ENCODE results near the gene MKI67. TPM values are rescaled to one million over a fixed set of nuclear protein-coding genes. Genes with fewer than 3 reads are reported as not detected.

The MKI67 gene
- total and polyA plus RNA-seq, 7 experiments from 2014 or later: 0.05 to 219 (median 0.20) TPM

- Mint-ChIP-seq H3K36me3 (peaks cover 23 to 57% (median 29%) of the 10 kb centered on the region in 5 donors), H3K27ac (no peak overlapping the region), H3K9me3 (no peaks in the 10 kb centered on the region), H3K27me3 (no peaks in the 10 kb centered on the region), H3K4me3 (no peak overlapping the region), H3K4me1 (peaks cover 0 to 13% (median 1%) of the 10 kb centered on the region in 7 donors)
- POLR2A ChIA-PET: no interaction called here
- CTCF ChIA-PET: interaction anchor here (1.4 to 19.9 kb wide), 2 partner anchors 43 to 62 kb away, joined by 3 to 217 read pairs; no protein-coding TSS in a partner anchor
- Histone ChIP-seq H3K4me1 (ENCODE audit: control insufficient read depth in 2 of 2, insufficient read depth in 2 of 2, low read length in 2 of 2) (no peaks in the 10 kb centered on the region), H3K27ac (ENCODE audit: low read depth, low read length) (no peak overlapping the region), H3K4me3 (ENCODE audit: low read length) (no peak overlapping the region), H3K9me3 (ENCODE audit: control insufficient read depth in 2 of 3, low read length in 3 of 3) (no peaks in the 10 kb centered on the region), H3K27me3 (ENCODE audit: control insufficient read depth in 2 of 2, insufficient read depth in 2 of 2, low read length in 2 of 2) (no peaks in the 10 kb centered on the region), H3K36me3 (ENCODE audit: control insufficient read depth in 2 of 3, insufficient read depth in 3 of 3, low read length in 3 of 3) (peaks cover 15 to 87% (median 16%) of the 10 kb centered on the region in 3 experiments)
- DNase-seq (peak in 1 of 9 donors; percentile 10), ATAC-seq (no peak)
- intact Hi-C loops (cut with micrococcal nuclease): loop anchor here in 1 of 2 donors (5.0 kb wide), 1 partner anchor 135 kb away; no protein-coding TSS in a partner anchor
Observed at GRCh38 chr10:128077155-128077875, 48.9 kb downstream of the MKI67 start.

- no peaks in the 10 kb centered on the region for H3K4me1 ChIP-seq (ENCODE audit: control insufficient read depth in 2 of 2, insufficient read depth in 2 of 2, low read length in 2 of 2)
- no peak overlapping the region for H3K27ac Mint-ChIP-seq
- no peak overlapping the region for H3K4me3 ChIP-seq (ENCODE audit: low read length)
- ChIA-PET POLR2A (no interaction called here), CTCF (interaction anchor here (1.0 to 19.9 kb wide), 2 partner anchors 40 to 138 kb away, joined by 3 to 217 read pairs; no protein-coding TSS in a partner anchor)
- no peak overlapping the region for H3K27ac ChIP-seq (ENCODE audit: low read depth, low read length)
- H3K36me3 ChIP-seq (ENCODE audit: control insufficient read depth in 2 of 3, insufficient read depth in 3 of 3, low read length in 3 of 3): peaks cover 19 to 91% (median 26%) of the 10 kb centered on the region in 3 experiments
- H3K27me3 ChIP-seq (ENCODE audit: control insufficient read depth in 2 of 2, insufficient read depth in 2 of 2, low read length in 2 of 2): no peaks in the 10 kb centered on the region
- H3K36me3 Mint-ChIP-seq: peaks cover 14 to 61% (median 32%) of the 10 kb centered on the region in 5 donors
- ATAC-seq: no peak
- DNase-seq: no peak
- peaks cover 0 to 16% (median 4%) of the 10 kb centered on the region in 7 donors for H3K4me1 Mint-ChIP-seq
- no peaks in the 10 kb centered on the region for H3K9me3 Mint-ChIP-seq
- no peak overlapping the region for H3K4me3 Mint-ChIP-seq
- H3K27me3 Mint-ChIP-seq: no peaks in the 10 kb centered on the region
- intact Hi-C loops (cut with micrococcal nuclease): no loop called here
- H3K9me3 ChIP-seq (ENCODE audit: control insufficient read depth in 2 of 3, low read length in 3 of 3): no peaks in the 10 kb centered on the region
Observed at GRCh38 chr10:128074589-128074988, 51.6 kb downstream of the MKI67 start.

GRCh38 chr10:128073890-128074289 is 52.3 kb downstream of the MKI67 start:
- Histone ChIP-seq H3K36me3 (ENCODE audit: control insufficient read depth in 2 of 3, insufficient read depth in 3 of 3, low read length in 3 of 3) (peaks cover 19 to 86% (median 27%) of the 10 kb centered on the region in 3 experiments), H3K27me3 (ENCODE audit: control insufficient read depth in 2 of 2, insufficient read depth in 2 of 2, low read length in 2 of 2) (no peaks in the 10 kb centered on the region), H3K4me1 (ENCODE audit: control insufficient read depth in 2 of 2, insufficient read depth in 2 of 2, low read length in 2 of 2) (no peaks in the 10 kb centered on the region), H3K9me3 (ENCODE audit: control insufficient read depth in 2 of 3, low read length in 3 of 3) (no peaks in the 10 kb centered on the region), H3K27ac (ENCODE audit: low read depth, low read length) (no peak overlapping the region), H3K4me3 (ENCODE audit: low read length) (no peak overlapping the region)
- peak overlapping the region in 1 of 9 donors; percentile 28 for H3K27ac Mint-ChIP-seq
- ATAC-seq: no peak
- ChIA-PET POLR2A (no interaction called here), CTCF (interaction anchor here (1.0 to 19.9 kb wide), 2 partner anchors 39 to 139 kb away, joined by 3 to 217 read pairs; no protein-coding TSS in a partner anchor)
- intact Hi-C loops (cut with micrococcal nuclease): no loop called here
- no peak overlapping the region for H3K4me3 Mint-ChIP-seq
- peaks cover 9 to 57% (median 30%) of the 10 kb centered on the region in 5 donors for H3K36me3 Mint-ChIP-seq
- no peak for DNase-seq
- no peaks in the 10 kb centered on the region for H3K27me3 Mint-ChIP-seq
- peaks cover 4 to 21% (median 6%) of the 10 kb centered on the region in 7 donors for H3K4me1 Mint-ChIP-seq
- H3K9me3 Mint-ChIP-seq: no peaks in the 10 kb centered on the region

GRCh38 chr10:128072941-128073645 is 53.1 kb downstream of the MKI67 start:
- CTCF ChIA-PET: interaction anchor here (1.8 to 19.9 kb wide), 2 partner anchors 38 to 167 kb away, joined by 5 to 217 read pairs; partner anchors contain the start of gene PTPRE
- Histone ChIP-seq H3K9me3 (ENCODE audit: control insufficient read depth in 2 of 3, low read length in 3 of 3) (no peaks in the 10 kb centered on the region), H3K4me3 (ENCODE audit: low read length) (no peak overlapping the region), H3K27me3 (ENCODE audit: control insufficient read depth in 2 of 2, insufficient read depth in 2 of 2, low read length in 2 of 2) (no peaks in the 10 kb centered on the region), H3K36me3 (ENCODE audit: control insufficient read depth in 2 of 3, insufficient read depth in 3 of 3, low read length in 3 of 3) (peaks cover 19 to 88% (median 34%) of the 10 kb centered on the region in 3 experiments), H3K27ac (ENCODE audit: low read depth, low read length) (no peak overlapping the region), H3K4me1 (ENCODE audit: control insufficient read depth in 2 of 2, insufficient read depth in 2 of 2, low read length in 2 of 2) (no peaks in the 10 kb centered on the region)
- ATAC-seq (no peak), DNase-seq (no peak)
- intact Hi-C loops (cut with micrococcal nuclease): no loop called here
- H3K27me3 Mint-ChIP-seq: no peaks in the 10 kb centered on the region
- H3K36me3 Mint-ChIP-seq: peaks cover 9 to 56% (median 30%) of the 10 kb centered on the region in 5 donors
- H3K4me1 Mint-ChIP-seq: peaks cover 4 to 21% (median 6%) of the 10 kb centered on the region in 7 donors
- no peak overlapping the region for H3K4me3 Mint-ChIP-seq
- no peaks in the 10 kb centered on the region for H3K9me3 Mint-ChIP-seq
- POLR2A ChIA-PET: no interaction called here
- no peak overlapping the region for H3K27ac Mint-ChIP-seq

GRCh38 chr10:128072046-128072445 is 54.2 kb downstream of the MKI67 start:
- no peaks in the 10 kb centered on the region for H3K27me3 ChIP-seq (ENCODE audit: control insufficient read depth in 2 of 2, insufficient read depth in 2 of 2, low read length in 2 of 2)
- CTCF ChIA-PET: interaction anchor here (0.6 to 19.9 kb wide), 3 partner anchors 37 to 266 kb away, joined by 3 to 217 read pairs (median 5); partner anchors contain the start of gene PTPRE
- no peaks in the 10 kb centered on the region for H3K27me3 Mint-ChIP-seq
- intact Hi-C loops (cut with micrococcal nuclease): no loop called here
- no peak overlapping the region for H3K4me3 Mint-ChIP-seq
- H3K9me3 ChIP-seq (ENCODE audit: control insufficient read depth in 2 of 3, low read length in 3 of 3): no peaks in the 10 kb centered on the region
- no peak overlapping the region for H3K27ac ChIP-seq (ENCODE audit: low read depth, low read length)
- ATAC-seq (no peak), DNase-seq (no peak)
- POLR2A ChIA-PET: interaction anchor here (0.6 kb wide), 1 partner anchor 81 kb away, joined by 3 read pairs; no protein-coding TSS in a partner anchor
- H3K36me3 ChIP-seq (ENCODE audit: control insufficient read depth in 2 of 3, insufficient read depth in 3 of 3, low read length in 3 of 3): peaks cover 26 to 88% (median 40%) of the 10 kb centered on the region in 3 experiments
- no peak overlapping the region for H3K27ac Mint-ChIP-seq
- H3K4me1 Mint-ChIP-seq: peaks cover 9 to 25% (median 12%) of the 10 kb centered on the region in 7 donors
- H3K4me3 ChIP-seq (ENCODE audit: low read length): no peak overlapping the region
- no peaks in the 10 kb centered on the region for H3K4me1 ChIP-seq (ENCODE audit: control insufficient read depth in 2 of 2, insufficient read depth in 2 of 2, low read length in 2 of 2)
- no peaks in the 10 kb centered on the region for H3K9me3 Mint-ChIP-seq
- H3K36me3 Mint-ChIP-seq: peaks cover 13 to 63% (median 35%) of the 10 kb centered on the region in 5 donors

- H3K9me3 ChIP-seq (ENCODE audit: control insufficient read depth in 2 of 3, low read length in 3 of 3): no peaks in the 10 kb centered on the region
- no peak overlapping the region for H3K4me3 ChIP-seq (ENCODE audit: low read length)
- ChIA-PET POLR2A (no interaction called here), CTCF (interaction anchor here (0.7 to 19.9 kb wide), 4 partner anchors 21 to 165 kb away, joined by 3 to 217 read pairs (median 4); partner anchors contain the start of gene PTPRE)
- no peak overlapping the region for H3K4me3 Mint-ChIP-seq
- H3K27ac Mint-ChIP-seq: no peak overlapping the region
- no peak overlapping the region for H3K27ac ChIP-seq (ENCODE audit: low read depth, low read length)
- H3K27me3 Mint-ChIP-seq: no peaks in the 10 kb centered on the region
- H3K27me3 ChIP-seq (ENCODE audit: control insufficient read depth in 2 of 2, insufficient read depth in 2 of 2, low read length in 2 of 2): no peaks in the 10 kb centered on the region
- ATAC-seq (no peak), DNase-seq (no peak)
- no peaks in the 10 kb centered on the region for H3K9me3 Mint-ChIP-seq
- peaks cover 15 to 31% (median 18%) of the 10 kb centered on the region in 7 donors for H3K4me1 Mint-ChIP-seq
- H3K36me3 ChIP-seq (ENCODE audit: control insufficient read depth in 2 of 3, insufficient read depth in 3 of 3, low read length in 3 of 3): peaks cover 31 to 88% (median 46%) of the 10 kb centered on the region in 3 experiments
- intact Hi-C loops (cut with micrococcal nuclease): no loop called here
- peaks cover 0 to under 1% of the 10 kb centered on the region in 2 donors for H3K4me1 ChIP-seq (ENCODE audit: control insufficient read depth in 2 of 2, insufficient read depth in 2 of 2, low read length in 2 of 2)
- H3K36me3 Mint-ChIP-seq: peaks cover 20 to 65% (median 41%) of the 10 kb centered on the region in 5 donors
Observed at GRCh38 chr10:128071417-128071782, 54.8 kb downstream of the MKI67 start.
